T-helper 2 cell (primary cell): ENCODE measurements around the gene PACS2.

ENCODE experiments used
- DNase-seq, 5 experiments: peaks; one replicate each; pipeline versions ENCODE4 v3.0.0 to v3.0.0-alpha.2; 2012 to 2022

The PACS2 gene

DNA sequence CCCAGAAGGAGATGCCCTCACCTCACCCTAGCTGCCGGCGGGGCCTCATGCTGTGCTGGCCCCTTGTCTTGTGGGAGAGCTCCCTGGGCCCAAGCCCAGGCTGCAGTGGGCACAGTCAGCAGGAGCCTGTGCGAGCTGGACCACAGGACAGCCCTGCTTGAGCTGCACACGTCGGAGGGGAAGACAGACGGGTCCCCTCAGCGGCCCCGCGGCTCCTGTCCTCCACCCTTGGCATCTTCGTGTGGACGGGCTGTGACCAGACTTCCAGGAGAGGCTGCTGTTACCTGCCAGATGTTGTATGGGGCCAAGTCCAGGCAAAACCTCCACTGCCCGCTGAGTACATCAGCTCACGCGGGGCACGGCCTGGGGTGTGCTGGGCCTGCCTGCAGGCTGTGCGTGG, 74.4 kb downstream of the PACS2 start:
- peak in 1 of 5 experiments; percentile 5 for DNase-seq

DNA sequence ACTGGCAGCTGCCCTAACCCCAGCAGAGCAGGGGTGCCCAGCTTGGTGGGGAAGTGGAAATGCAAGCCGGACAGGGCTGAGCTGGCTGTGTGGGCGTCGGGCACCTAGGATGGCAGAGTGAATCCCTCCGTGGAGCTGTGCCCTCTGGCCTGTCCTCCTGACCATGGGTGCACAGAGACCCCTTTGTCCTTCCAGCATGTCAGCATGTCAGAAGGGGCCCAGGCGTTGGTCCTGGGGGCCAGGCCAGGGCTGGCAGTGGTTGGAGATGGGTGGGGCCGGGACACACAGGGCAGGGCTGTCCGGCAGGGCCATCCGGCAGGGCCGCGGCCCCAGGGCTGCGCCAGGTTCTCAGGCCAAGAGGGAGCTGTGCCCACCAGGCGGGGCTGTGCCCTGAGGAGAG, 75.0 kb downstream of the PACS2 start:
- peak in 1 of 5 experiments; percentile 6 for DNase-seq

DNA sequence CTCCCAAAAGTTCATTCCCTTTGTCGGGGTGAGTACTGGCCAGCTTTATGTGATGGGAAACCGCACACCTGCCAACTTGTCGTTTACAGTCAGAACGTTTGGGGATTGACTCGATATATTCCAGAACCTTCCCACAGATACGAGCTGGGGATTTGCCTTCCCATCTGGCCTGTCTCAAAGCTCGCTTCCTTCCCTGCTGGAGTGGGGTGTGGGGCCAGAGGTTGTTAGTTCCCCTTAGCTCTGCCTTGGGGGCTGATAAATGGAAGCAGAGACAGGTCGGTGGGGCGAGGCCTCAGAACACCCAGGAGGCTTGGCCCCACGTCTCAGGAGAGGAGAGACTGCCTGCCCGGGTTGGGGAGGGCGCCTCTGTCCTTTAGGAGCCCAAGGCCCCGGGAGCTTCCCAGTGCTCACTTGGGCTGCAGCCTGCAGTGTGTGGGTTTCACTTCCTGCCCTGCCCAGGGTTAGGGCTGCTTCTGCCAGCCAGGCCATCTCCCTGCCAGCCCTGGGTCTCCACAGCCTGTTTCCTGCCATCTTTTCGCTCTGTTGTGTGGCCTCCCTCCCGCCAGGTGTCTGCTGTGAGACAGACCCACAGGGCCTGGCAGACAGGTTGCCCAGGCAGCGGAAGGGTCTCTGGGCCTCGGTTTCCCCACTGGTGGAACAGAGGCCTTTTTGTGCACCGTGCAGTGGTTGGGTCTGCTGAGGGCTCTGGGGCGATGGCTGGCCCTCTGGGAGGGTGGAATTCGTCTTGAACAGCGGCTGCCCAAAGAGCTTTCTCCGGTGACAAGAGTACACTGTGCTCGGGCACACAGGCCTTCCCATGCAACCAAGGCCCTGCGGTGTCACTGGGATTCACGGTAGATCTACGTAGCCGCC, 75.7 kb downstream of the PACS2 start:
- DNase-seq: peak in 2 of 5 experiments; percentile 7 to 23

DNA sequence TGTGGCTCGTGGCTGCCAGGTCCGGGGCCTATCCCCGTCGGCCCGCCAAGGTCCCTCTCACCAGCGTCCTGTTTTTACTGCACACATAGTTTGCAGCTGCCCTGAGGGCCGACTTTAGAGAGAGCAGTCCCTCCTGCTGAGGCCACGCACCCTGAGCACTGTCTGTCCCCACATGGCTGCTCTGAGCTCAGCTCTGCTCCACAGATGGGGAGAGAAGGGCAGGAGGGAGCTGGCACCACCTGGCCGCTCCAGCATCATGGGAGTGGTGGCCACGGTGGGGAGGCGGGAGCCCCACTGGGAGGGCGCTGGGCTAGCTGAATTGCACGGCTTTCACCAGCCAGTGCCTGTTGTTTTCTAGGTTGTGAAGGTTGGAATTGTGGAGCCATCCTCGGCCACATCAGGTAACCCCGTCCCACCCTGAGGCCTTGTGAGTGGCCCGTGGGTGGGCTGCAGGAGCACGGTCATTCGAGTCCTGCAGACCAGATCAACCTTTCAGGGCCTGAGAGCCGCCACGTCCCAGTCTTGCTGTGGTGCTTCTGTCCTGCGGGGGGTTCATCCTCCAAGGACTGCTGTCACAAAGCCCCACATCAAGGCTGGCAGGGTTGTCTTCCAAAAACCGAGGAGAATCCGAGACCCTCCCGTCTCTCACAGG, 76.4 kb downstream of the PACS2 start:
- DNase-seq: no peak

DNA sequence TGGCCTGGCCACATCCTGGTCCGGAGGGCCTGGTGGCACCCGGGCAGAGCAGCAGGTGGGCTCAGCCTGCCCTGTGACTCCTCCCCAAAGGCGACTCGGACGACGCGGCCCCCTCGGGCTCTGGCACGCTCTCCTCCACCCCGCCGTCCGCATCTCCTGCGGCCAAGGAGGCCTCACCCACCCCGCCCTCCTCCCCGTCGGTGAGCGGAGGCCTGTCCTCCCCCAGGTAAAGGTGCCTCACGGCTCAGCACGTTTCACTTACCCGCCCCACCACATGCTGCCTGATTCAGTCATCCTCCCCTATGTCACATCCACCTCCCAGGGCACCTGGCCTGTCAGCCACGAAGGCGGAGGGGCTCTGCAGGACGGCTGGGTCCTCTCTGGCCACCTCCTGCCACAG, 77.0 kb downstream of the PACS2 start:
- no peak for DNase-seq

DNA sequence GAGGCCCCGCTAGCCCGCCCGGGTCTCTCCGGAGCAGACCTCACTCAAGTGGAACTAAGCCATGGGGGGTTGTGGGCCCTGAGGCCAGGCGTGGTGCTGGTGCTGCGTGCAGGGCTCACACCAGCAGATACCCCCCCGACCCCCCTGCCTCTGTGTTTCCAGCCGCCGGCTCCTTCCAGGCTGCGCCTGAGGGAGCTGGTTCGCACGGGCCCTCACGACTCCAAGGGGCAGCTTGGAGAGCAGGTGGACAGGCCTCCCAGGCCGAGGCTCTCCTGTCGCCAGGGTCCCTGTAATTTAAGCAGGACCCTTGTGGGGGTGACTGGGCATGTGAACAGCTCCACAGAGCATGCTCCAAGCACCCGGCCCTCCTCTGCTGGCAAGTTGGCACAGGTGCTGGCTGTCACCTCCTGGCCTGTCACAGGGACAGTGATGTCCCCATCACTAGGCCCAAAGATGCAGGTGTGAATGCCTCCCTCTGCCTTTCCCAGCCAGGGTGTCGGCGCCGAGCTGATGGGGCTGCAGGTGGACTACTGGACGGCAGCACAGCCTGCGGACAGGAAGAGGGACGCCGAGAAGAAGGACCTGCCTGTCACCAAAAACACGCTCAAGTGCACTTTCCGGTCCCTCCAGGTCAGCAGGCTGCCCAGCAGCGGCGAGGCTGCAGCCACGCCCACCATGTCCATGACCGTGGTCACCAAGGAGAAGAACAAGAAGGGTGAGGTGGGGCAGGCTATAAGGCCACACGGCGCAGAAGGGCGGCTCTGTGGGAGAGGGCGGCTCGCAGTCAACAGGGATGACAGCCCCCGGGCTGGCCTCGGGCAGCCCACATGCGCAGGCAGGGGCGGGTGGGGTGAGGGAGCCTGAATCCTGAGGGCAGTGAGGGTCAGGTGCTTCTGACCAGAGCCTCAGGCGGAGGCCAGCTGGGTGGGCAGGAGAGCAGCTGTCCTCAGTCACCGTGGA, 77.9 kb downstream of the PACS2 start:
- DNase-seq: no peak

DNA sequence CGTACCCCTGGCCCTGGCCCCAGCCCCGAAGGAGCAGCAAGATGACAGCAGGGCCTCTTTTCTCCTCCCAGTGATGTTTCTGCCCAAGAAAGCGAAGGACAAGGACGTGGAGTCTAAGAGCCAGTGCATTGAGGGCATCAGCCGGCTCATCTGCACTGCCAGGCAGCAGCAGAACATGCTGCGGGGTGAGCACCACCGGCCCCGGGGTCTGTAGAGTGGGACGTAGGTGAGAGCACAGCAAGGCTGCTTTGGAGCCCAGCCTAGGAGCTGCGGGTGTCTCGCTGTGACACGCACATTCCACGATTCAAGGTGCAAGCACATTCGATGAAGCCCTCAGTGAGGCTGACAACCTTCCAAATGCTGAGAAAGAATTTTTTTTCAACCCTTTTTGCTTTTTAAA, 78.6 kb downstream of the PACS2 start:
- no peak for DNase-seq

DNA sequence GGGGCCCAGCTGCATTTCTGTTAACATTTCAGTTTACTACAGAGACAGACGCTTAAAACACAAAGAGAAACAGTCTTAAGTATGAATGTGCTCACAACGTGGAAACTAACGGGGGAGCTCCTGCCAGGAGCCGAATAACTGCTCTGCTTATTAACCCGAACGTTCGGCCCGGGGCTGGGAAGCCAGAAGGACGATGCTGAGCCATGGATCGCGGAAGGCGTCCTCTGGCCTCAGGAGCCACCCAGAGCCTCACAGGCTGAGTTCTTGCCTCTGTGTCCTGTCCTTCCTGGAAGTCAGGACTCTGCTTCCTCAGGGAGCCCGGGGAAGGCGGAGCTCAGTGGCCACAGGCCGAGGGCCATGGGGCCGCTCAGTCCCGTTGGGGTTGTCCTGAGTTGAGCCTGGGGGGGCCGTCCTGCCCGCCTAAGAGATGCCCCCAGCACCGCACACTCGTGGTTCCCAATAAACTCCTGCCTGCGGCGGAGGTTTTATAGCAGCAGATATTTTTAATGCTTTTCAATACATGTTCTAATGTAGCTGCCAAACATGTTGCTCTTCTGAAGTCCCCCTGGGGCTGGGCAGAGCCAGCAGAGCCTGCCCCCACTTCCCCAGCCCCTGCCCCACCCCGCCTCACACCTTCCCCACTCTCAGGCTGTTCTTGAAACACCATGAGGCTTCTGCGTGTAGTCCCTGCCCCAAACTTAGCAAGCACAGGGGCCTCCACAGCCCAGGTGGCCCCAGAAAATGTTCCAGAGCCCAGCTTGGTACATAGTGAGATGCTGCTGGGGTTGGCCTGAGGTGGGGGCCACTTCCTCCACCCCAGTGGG, 80.4 kb downstream of the PACS2 start:
- no peak for DNase-seq

DNA sequence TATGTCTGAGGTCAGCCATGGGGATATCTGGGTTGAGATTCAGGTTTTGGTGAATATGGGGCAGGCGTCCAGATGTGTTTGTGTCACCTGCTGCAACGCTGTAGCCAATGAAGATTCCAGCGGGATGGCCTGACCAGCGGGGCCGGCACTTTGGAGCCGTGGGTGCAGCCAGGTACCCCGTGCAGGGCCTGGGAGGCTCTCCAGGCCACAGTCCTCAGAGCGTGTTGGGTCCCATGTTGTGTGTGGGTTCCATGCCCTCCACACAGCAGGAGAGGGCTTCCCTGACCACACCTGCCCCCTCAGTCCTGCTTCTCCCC, 80.9 kb downstream of the PACS2 start:
- no peak for DNase-seq

DNA sequence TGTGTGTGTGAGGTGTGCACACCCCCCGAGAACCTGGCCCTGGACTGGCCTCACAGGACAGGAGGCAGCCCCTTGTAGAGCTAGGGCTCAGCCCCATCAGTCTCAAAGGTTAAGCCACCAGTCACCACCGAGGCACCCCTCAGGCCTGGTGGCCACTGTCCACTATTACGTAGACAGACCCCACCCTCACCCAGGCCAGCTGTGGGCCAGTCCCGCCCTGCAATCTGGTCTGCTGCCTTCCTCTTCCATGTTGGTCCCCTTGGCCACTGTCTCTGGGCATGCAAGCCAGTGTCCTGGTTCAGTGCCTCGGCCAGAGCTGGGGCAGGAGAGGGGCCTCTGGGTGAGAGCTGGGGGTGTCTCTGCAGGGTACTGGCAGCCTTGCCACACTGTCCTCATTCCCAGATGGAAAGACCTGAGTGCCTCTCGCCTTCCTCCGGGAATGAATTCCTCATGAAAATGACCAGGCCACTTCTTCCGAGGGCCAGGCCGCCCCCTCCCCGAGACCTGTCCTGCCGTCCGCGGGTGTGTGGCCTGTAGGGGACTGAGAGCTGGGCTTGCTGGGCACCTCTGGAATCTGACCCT, 82.9 kb downstream of the PACS2 start:
- no peak for DNase-seq

DNA sequence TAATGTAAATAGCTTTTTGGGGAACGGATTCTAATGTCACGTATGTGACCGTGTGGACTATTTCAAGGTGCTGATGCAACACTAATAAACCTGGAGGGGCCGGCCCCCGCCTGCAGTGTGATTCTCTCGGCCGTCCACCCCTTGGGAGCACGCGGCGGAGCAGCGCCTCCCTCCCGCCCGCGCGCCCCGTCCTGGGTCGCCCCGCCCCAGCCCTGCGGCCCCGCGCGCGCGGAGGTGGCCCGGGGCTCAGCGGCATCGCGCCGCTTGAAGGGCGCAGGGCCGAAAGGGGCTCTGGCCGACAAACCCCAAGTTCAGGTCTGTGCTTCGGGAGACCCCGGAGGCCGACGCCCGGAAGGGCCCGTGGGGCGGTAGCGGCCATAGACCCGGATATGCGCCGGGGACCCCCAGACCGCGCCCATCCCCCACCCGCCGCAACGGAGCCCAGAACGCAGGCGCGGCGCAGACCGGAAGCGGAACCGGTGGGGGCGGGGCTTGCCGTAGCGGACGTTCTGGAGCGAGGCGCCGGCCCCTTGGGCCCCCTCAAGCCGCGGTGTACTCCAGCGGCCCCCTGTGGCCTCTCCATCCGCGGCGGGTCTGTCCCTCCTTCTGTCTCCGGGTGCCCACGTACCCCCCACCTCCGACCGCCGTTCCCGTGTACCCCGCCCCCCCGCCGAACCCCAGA, 83.6 kb downstream of the PACS2 start, which contains the start of gene TEX22:
Gene TEX22 (plus strand): TSS at position 495 of the 682 bp plus-strand sequence. CDS start 803 bp downstream, outside the sequence.
- peak; percentile 75 to 86 (median 79) for DNase-seq

DNA sequence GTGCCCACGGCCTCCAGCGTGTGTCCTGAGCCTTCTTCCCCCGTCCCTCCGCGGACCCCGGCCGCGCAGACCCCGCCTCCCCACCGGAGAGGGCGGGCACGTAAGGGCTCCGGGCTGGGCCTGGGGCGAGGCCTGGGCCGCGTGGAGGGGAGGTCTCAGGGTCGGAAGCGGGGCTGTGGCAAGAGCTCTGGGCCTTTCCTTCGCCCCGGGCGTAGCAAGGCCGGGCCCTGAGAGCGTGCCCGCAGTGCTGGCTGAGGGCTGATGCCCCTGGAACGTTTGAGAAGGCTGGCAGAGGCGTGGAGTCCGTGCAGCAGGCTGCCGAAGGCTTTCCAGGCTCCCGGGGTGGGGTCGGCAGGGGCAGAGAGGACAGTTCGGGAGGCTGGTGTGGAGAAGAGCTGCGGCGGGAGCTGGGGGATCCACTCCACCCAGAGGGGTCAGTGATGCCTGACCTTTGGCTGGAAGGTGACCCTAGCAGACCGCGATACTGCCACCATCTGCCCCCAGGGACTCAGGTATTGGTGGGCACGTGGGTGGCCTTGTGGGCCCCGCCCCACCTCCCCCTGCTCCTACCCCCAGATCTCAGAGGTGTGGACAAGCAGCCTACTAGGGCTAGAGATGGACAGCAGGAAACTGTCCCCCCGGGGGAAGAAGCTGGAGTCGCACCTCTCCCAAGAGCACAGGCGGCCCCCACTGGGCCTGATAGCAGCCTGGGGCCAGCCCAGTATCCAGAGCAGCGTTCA, 84.3 kb downstream of the PACS2 start:
- DNase-seq: peak in 2 of 5 experiments; percentile 14 to 65

DNA sequence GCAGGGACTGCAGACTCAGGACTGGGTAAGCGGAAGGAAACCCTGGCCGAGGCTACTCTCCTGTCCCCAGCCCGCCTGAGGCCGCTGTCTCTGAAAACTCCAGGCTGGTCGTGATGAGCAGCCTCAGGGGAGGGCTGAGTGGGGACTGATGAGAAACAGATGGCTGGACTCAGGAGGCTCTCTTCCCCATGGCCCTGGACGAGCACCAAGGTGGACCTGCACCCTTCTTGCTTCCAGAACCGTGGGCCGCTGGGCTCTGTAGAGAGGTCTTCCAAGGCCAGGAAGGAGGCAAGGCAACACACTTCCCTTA, 84.9 kb downstream of the PACS2 start:
- no peak for DNase-seq

DNA sequence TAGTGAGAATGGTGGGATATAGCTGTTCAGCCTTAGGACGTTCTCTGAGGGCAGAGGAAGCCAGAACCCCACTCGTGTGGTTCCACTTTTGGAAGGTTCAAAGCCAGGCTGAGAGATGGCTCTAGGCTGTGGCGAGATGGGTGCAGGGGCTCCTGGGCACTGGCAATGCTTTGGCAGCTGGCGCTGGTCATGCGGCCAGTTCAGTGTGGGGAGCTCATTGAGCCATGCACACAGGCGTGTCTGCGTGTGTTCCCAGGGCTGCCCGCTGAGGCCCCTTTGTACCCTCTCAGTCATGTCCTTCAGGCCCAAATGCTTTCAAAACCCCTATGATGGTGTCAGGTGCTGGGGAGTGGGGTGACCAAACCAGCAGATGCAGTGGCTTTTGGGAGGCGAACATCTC, 85.5 kb downstream of the PACS2 start:
- no peak for DNase-seq

DNA sequence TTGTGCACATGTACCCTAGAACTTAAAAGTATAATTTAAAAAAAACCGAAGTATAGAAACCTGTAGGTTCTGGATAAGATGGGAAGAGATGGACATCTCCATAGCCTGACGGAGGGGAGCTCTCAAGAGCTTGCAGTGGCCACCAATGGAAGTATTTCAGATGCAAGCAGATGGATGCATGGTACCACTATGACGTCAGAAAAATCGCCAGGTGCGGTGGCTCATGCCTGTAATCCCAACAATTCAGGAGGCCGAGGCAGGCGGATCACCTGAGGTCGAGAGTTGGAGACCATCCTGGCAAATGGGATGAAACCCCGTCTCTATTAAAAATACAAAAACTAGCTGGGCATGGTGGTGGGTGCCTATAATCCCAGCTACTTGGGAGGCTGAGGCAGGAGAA, 87.2 kb downstream of the PACS2 start:
- DNase-seq: no peak

DNA sequence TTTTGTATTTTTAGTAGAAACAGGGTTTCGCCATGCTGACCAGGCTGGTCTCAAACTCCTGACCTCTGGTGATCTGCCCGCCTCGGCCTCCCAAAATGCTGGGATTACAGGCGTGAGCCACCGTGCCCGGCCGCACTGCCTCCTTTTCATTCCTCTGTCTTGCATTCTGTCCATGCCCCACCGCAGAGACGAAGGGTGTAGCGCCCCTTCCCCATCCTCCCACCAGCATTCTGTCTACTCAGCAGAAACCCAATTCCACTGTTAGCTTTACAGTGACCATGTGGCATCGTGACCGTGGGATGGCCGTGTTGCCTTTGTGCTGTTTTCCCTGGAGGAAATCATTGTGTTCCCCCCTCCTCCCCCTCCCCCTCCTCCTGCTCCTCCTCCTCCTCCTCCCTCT, 94.0 kb downstream of the PACS2 start:
- no peak for DNase-seq

DNA sequence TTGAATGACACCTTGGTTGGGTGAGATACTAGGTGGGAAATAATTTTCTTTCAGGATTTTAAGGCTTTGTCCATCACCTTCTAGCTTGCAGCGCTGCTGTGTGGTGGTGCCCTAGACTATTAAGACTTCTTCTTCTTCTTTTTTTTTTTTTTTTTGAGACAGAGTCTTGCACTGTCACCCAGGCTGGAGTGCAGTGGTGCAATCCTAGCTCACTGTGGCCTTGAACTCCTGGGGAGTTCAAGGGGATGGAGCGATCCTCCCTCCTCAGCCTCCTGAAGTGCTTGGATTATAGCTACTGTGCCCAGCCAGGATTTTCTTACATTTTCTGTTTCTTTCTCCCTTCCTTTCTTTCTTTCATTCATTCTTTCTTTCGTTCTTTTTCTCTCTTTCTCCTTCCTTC, 94.8 kb downstream of the PACS2 start:
- DNase-seq: no peak

DNA sequence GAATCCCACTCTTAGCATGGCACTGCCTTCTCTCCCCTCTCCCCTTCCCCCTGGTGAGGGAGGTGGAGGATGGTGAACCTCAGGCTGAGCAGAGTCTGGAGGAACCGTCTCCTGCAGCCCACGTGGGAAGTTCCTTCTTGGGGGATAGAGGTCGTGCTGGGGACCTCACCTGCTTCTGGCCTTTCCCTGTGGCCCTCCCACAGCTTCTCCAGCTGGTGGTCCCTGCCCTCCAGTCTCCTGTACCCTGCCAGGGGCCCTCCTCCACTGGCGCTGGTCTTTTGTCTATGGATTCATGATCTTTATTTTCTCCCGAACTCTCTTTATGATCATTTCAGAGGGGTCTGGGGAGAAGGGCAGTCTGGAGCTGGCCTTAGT, 96.1 kb downstream of the PACS2 start:
- no peak for DNase-seq

DNA sequence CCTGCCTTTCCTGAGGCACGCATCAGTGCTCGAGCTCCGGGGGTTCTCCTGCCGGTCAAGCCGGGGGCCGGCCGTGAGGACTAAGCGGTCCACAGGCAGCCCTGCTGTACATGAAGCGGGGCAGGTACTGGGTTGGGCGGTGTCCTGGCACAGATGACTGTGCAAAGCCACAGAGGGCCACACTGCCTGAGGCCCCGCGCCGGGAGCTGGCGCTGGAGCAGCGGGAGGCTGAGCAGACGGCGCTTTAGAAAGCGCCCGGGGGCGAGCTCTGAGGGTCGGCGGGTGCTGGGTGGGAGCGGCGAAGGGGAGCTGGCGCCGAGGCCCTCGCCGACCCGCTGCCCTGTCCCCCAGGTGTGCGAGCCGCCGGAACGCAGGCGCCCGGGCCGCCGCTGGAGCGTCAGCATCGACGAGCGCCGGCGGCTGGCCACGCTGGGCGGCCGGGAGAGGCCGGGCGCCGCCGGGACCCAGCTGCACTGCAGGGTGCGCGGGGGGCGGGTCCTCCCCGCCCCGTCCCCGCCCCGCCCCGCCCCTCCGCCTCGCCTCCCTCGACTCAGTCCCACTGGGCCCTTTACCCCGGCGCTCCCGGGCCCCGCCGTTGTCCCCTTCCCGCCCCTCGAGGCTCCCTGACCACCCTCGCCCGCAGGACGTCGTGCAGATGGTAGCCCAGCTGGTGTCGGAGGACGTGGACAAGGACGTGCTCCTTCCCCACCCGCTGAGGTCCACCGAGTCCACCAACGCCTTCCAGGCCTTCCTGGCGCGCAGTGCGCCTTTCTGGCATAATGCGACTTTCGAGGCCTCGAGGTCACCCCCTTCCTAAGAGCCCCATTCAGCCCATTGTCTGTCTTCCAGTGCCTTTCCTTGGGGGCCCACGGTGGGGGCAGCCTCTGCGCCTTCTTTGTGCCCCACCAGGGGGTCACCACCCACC, 96.7 kb downstream of the PACS2 start:
- peak in 1 of 5 experiments; percentile 39 for DNase-seq
